ENCODE data around the gene INPP5A.
"Not testable (repeated sequence)": the region's sequence is repeated elsewhere in the genome, so short reads cannot be mapped to it uniquely, and the experiment has no call there.

Gene INPP5A

GRCh38 chr10:132665946-132666704, 128.5 kb downstream of the INPP5A start:
- no peak for DNase-seq

DNA sequence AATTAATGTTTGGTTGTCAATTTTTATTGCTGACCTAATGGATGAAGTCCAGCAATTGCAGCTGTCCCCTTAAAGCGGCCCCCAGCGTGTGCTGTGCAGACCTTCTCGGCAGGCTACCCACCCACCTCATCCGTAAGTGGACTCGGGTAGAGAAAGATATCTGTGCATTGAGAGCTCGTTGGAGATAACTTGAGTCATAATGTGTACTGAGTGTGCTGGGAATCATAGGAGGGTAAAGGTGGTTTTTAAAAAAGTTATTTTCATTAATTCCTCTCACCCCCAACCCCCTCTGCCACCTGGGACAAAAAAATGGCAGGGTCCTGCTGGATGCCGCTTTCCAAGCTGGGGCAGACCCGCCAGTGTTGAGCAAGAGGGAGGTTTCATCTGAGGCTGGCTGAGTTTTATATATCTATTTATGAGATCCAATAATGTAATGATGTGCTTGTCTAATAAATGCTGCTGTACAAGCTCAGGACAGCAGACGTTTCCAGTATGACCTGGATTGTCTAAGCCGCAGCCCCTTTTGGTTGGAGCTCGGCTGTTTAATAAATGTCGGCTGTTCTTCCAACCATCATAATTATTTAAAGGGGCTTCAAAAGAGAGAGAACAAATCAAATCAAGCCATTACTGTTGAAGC, 129.2 kb downstream of the INPP5A start:
- no peak for DNase-seq

GRCh38 chr10:132667342-132668047, 129.9 kb downstream of the INPP5A start:
- no peak for DNase-seq

DNA sequence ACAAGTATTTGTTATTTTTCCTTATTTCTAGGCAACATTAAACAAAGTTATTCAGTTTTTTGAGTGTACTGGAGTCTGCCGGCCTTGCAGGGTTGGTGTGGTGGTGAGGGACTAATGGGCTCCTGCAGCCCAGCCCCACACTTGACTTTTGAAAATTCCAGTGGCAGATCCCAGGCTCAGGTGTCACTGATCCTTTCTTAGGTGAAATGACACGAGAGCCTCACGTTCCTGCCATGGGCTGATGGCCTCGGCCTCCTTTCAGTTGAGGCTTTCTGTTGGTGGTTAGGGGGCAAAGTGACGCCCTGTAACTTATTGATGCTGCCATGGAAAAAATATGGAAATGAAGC, 130.4 kb downstream of the INPP5A start:
- DNase-seq, result no peak

GRCh38 chr10:132669208-132669861, 131.7 kb downstream of the INPP5A start:
- DNase-seq, result no peak

- no peak for DNase-seq
These were observed 133.1 kb downstream of the INPP5A start for GRCh38 chr10:132670546-132671227.

- DNase-seq, result no peak
These were observed 133.9 kb downstream of the INPP5A start for GRCh38 chr10:132671228-132672154.

GRCh38 chr10:132673746-132674145, 136.2 kb downstream of the INPP5A start:
- not testable (repeated sequence) for DNase-seq

GRCh38 chr10:132674311-132674710, 136.7 kb downstream of the INPP5A start:
- no peak for DNase-seq

DNA sequence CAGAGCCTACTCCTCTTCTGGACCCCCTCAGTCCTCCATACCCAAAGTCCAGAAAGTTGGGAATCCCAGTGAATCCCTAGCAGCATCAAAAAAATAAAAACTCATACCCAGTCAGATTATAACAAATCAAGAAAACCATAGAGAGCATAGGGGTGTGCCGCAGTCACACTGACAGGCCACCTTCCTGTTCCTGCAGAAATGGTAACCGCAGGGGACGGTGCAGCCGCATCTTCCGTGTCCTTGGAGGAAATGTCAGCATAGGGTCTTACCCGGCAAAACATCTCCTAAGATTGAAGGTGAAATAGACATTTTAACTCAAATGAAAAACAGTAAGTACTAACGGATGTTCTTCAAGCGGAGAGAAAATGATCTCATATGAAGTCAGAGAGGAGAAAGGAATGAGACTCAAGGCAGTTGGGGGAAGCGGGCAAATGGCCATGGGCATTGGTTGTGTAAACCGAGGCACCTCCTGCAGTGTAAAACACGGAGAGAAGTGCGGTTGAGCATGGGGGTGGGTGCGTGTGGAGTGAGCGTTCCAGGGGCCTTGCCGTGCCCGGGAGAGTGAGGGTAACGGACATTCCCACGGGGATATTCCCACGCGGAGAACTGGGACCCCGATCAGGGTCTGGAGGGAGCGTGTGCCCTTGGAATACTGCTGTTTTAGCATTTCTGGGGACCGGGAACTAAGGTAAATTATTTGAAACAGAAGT, 137.6 kb downstream of the INPP5A start:
- DNase-seq, result no peak

- no peak for DNase-seq
These were observed 138.8 kb downstream of the INPP5A start for GRCh38 chr10:132676193-132676891.

GRCh38 chr10:132677096-132677472, 139.5 kb downstream of the INPP5A start:
- DNase-seq, result no peak

- DNase-seq, result no peak
These were observed 140.1 kb downstream of the INPP5A start for GRCh38 chr10:132677473-132678227.

- no peak for DNase-seq
These were observed 141.0 kb downstream of the INPP5A start for GRCh38 chr10:132678436-132679216.

- DNase-seq, result no peak
These were observed 141.6 kb downstream of the INPP5A start for GRCh38 chr10:132679217-132679595.

- DNase-seq, result no peak
These were observed 142.1 kb downstream of the INPP5A start for GRCh38 chr10:132679640-132680039.

DNA sequence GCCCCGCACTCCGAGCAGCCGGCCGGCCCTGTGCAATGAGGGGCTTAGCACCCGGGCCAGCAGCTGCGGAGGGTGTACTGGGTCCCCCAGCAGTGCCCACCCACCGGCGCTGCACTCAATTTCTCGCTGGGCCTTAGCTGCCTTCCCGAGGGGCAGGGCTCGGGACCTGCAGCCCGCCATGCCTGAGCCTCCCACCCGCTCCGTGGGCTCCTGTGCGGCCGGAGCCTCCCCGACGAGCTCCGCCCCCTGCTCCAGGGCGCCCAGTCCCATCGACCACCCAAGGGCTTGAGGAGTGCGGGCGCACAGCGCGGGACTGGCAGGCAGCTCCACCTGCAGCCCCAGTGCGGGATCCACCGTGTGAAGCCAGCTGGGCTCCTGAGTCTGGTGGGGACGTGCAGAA, 143.2 kb downstream of the INPP5A start:
- not testable (repeated sequence) for DNase-seq

DNA sequence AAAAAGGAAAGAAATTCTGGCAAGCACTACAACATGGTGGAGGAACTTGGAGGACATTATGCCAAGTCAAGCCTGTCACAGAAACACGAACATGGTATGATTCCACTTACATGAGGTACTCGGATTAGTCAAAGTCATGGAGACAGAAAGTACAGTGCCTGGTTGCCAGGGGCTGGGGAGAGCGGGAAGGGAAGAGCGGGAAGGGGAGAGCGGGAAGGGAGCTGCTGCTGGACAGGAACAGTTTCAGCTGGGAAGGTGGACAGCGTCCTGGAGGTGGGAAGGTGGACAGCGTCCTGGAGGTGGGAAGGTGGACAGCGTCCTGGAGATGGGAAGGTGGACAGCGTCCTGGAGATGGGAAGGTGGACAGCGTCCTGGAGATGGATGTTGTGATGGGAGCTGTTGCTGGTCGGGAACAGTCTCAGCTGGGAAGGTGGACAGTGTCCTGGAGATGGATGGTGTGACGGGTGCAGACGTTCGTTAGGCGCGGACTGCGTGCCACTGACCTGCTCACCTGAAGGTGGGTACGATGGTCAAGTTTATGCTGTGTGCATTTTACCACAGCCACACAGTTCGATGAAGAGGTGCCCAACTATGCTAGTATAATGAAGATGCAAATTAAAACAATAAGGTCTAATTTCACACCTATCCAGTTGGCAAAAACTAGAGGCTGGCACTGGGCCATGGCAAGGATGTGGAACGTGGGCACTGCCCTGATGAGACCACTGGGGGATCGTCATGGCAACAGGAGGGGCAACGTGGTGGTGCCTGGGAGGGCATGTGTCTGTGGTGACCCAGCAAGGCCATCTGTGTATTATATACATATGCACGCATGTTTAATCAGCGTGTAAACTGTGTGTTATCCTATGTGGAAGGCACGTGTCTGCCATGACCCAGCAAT, 144.5 kb downstream of the INPP5A start:
- DNase-seq, result no peak

All from NCI-H2029 (cell line).